PC-9 (cell line): ENCODE measurements around the gene ZMYND15. TPM values are rescaled to one million over a fixed set of nuclear protein-coding genes. Genes with fewer than 3 reads are reported as not detected.
"Not testable (repeated sequence)": the region's sequence is repeated elsewhere in the genome, so short reads cannot be mapped to it uniquely, and the experiment has no call there.

Experiments
- Bru-seq: library from RNA; stranded (reverse); fragments of 400-500 nt; gene quantifications from one replicate; lab custom pipeline; 2021; lab: Mats Ljungman, UMichigan
- BruChase-seq, 2 experiments: library from RNA; stranded (reverse); fragments of 400-500 nt; gene quantifications; one replicate each; lab custom pipeline; 2021; lab: Mats Ljungman, UMichigan
- BruUV-seq: library from RNA; stranded (reverse); fragments of 400-500 nt; replicated peaks from 2 replicates; lab custom pipeline; 2021; lab: Mats Ljungman, UMichigan
- CTCF ChIA-PET: fragments of 300-600 bp; sonication (Branson Sonifier 250); formaldehyde crosslinking; loops from one replicate; lab custom pipeline; 2022; ENCODE audit warnings: antibody characterized with exemption; lab: Charles Lee
- POLR2A ChIA-PET: fragments of 300-600 bp; sonication (Branson Sonifier 250); formaldehyde crosslinking; loops from one replicate; lab custom pipeline; 2022; ENCODE audit warnings: antibody characterized with exemption; ENCODE audit not compliant: unreplicated experiment; lab: Charles Lee
- DNase-seq, 2 experiments: peaks; one replicate each; pipeline versions ENCODE4 v3.0.0 to v3.0.0-alpha.2; 2015 to 2022; ENCODE audit warnings: mixed read lengths in 1 of 2
- H2AFZ ChIP-seq: fragments of 200-600 bp; sonication (generic); 2 replicates; pipeline ENCODE4 v1.8.1; 2017; ENCODE audit warnings: antibody characterized with exemption
- H3F3A ChIP-seq: fragments of 200-600 bp; sonication (generic); 2 replicates; pipeline ENCODE4 v1.8.1; 2017; ENCODE audit warnings: antibody characterized with exemption, mild to moderate bottlenecking, low read depth; ENCODE audit not compliant: insufficient read depth
- H3K27ac ChIP-seq: fragments of 200-600 bp; sonication (generic); 2 replicates; pipeline ENCODE4 v1.6.1; 2016; ENCODE audit warnings: mixed run types
- H3K27me3 ChIP-seq: fragments of 200-600 bp; sonication (generic); 2 replicates; pipeline ENCODE4 v1.6.1; 2016; ENCODE audit warnings: low read depth, mixed run types; ENCODE audit not compliant: insufficient read depth
- H3K36me3 ChIP-seq: fragments of 200-600 bp; sonication (generic); 2 replicates; pipeline ENCODE4 v1.6.1; 2016; ENCODE audit warnings: low read depth, mixed run types
- H3K4me1 ChIP-seq: fragments of 200-600 bp; sonication (generic); replicated peaks from 2 replicates; pipeline ENCODE4 v1.6.1; 2016; ENCODE audit warnings: mixed run types; ENCODE audit not compliant: insufficient read depth
- H3K4me2 ChIP-seq: fragments of 200-600 bp; sonication (generic); 2 replicates; pipeline ENCODE4 v1.6.1; 2017; ENCODE audit warnings: mixed run types
- H3K4me3 ChIP-seq: fragments of 200-600 bp; sonication (generic); 2 replicates; pipeline ENCODE4 v1.6.1; 2016; ENCODE audit warnings: mixed run types
- H3K79me2 ChIP-seq: fragments of 200-600 bp; sonication (generic); 2 replicates; pipeline ENCODE4 v1.6.1; 2017; ENCODE audit warnings: low read depth, mixed run types
- H3K9me2 ChIP-seq: fragments of 200-600 bp; sonication (generic); 2 replicates; pipeline ENCODE4 v1.8.1; 2017; ENCODE audit warnings: mild to moderate bottlenecking; ENCODE audit not compliant: insufficient read depth
- H3K9me3 ChIP-seq: fragments of 200-600 bp; sonication (generic); 2 replicates; pipeline ENCODE4 v1.8.1; 2016; ENCODE audit warnings: low read depth; ENCODE audit not compliant: insufficient read depth
- H4K20me1 ChIP-seq: fragments of 200-600 bp; sonication (generic); 2 replicates; pipeline ENCODE4 v1.8.1; 2017; ENCODE audit not compliant: insufficient read depth
- EZH2 ChIP-seq: fragments of 200-600 bp; sonication (generic); IDR thresholded peaks from 2 replicates; pipeline ENCODE4 v1.8.0; 2017; ENCODE audit warnings: antibody characterized with exemption, low read depth
- intact Hi-C: fragments of 100-400 bp; cut with micrococcal nuclease; formaldehyde crosslinking; loops from one replicate; pipeline ENCODE4 v1.10.0; 2022; ENCODE audit not compliant: unreplicated experiment
- long read RNA-seq: library from polyadenylated mRNA; stranded (forward); transcript quantifications from one replicate; pipeline ENCODE4 v2.0.0, GENCODE V29; 2022
- total RNA-seq: library from RNA; stranded (reverse); gene quantifications from 2 replicates; pipeline ENCODE4 v1.2.3, GENCODE V29; 2021
- TF ChIP-seq, protein P1 (sequence below): fragments of 200-600 bp; sonication (generic); conservative IDR thresholded peaks from 2 replicates; pipeline ENCODE4 v1.6.1; 2017; ENCODE audit warnings: mixed run types, antibody characterized with exemption, mild to moderate bottlenecking, moderate library complexity

Gene ZMYND15, protein sequence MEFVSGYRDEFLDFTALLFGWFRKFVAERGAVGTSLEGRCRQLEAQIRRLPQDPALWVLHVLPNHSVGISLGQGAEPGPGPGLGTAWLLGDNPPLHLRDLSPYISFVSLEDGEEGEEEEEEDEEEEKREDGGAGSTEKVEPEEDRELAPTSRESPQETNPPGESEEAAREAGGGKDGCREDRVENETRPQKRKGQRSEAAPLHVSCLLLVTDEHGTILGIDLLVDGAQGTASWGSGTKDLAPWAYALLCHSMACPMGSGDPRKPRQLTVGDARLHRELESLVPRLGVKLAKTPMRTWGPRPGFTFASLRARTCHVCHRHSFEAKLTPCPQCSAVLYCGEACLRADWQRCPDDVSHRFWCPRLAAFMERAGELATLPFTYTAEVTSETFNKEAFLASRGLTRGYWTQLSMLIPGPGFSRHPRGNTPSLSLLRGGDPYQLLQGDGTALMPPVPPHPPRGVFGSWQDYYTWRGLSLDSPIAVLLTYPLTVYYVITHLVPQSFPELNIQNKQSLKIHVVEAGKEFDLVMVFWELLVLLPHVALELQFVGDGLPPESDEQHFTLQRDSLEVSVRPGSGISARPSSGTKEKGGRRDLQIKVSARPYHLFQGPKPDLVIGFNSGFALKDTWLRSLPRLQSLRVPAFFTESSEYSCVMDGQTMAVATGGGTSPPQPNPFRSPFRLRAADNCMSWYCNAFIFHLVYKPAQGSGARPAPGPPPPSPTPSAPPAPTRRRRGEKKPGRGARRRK
- total RNA-seq (2.3 and 5.4 TPM in 2 replicates), Bru-seq, nascent RNA (percentile 38 among the genes with signal in this experiment), BruChase-seq, experiment 1, labeled RNA remaining after a 2-hour chase (percentile 55 among the genes with signal in this experiment), BruChase-seq, experiment 2, labeled RNA remaining after a 6-hour chase (percentile 36 among the genes with signal in this experiment)
- long read RNA-seq, partial matches to known transcripts, result 0 of 2 reads
- long read RNA-seq, other reads (novel, unspliced or antisense), result 1 of 2 reads

DNA sequence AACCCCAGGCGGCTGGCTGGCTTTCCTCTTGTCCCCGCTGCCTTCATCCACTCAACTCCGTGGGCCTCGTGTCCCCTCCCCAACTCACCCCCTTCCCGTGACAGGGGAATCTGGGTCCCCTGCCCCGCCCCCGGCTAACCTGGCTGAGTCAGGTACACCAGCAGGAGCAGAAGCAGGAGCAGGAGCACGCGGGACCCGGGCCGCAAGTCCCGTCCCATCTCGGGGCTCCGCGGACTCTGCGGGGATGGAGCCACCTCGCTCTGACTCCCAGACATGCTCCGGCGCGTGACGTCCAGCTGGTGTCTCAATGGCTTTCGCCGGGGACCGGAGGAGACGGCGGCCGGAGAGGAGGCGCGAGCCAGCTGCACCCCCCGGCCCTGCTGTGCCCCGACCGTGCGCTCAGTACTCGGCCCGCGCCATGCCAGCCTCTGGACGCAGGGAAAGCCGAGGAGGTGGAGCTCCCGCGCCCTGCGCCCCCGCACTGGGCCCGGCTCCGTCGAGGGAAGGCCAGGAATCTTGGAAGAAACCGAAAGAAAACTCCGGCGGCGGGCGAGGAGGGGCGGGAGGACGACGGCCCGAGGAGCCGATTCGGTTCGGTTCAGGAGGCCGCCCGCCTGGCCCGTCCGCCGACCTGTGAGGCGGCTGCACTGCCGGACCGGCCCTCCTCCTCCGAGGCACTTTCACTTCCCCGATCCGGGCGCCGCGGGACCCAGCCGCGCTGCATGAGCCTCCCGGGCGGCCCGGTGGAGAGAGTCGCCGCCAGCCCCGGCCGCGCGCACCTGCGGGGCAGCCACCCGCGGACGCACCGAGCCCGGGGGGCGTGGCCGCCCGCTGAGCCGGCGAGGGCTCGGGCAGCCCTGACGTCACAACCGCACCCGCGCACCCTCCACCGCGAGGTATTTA, at the start of gene ZMYND15, which contains the start of gene CXCL16:
Gene ZMYND15, plus strand, starts transcription at position 712 of the 903 bp plus-strand sequence. CDS start 716 bp downstream, outside the sequence.
Gene CXCL16, minus strand, starts transcription at position 807 of the 903 bp plus-strand sequence. Its CDS starts 589 bp downstream, at position 218.
- TSS peak; percentile 34 for BruUV-seq
- no peaks in the 10 kb centered on the region for H3K36me3 ChIP-seq
- H3K4me3 ChIP-seq, result peak within 1 kb of the TSS; percentile 95
- H3K4me1 ChIP-seq, result peaks cover 12% of the 10 kb centered on the region; the same call in 1 of the 2 replicates
- 0 out of 2 replicates have a peak, but pooled peaks cover 6% of the 10 kb centered on the region for H3K27me3 ChIP-seq
- ChIA-PET CTCF (interaction anchor here (0.6 to 1.4 kb wide), 3 partner anchors 29 to 290 kb away, joined by 3 to 5 read pairs (median 5); partner anchors contain the start of gene ARRB2), POLR2A (interaction anchor here (0.6 kb wide), 1 partner anchor 35 kb away, joined by 5 read pairs; the partner anchor contains the start of gene PELP1)
- H3K27ac ChIP-seq, result peak within 1 kb of the TSS; percentile 75
- TF ChIP-seq, protein P1, sequence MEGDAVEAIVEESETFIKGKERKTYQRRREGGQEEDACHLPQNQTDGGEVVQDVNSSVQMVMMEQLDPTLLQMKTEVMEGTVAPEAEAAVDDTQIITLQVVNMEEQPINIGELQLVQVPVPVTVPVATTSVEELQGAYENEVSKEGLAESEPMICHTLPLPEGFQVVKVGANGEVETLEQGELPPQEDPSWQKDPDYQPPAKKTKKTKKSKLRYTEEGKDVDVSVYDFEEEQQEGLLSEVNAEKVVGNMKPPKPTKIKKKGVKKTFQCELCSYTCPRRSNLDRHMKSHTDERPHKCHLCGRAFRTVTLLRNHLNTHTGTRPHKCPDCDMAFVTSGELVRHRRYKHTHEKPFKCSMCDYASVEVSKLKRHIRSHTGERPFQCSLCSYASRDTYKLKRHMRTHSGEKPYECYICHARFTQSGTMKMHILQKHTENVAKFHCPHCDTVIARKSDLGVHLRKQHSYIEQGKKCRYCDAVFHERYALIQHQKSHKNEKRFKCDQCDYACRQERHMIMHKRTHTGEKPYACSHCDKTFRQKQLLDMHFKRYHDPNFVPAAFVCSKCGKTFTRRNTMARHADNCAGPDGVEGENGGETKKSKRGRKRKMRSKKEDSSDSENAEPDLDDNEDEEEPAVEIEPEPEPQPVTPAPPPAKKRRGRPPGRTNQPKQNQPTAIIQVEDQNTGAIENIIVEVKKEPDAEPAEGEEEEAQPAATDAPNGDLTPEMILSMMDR, result 0 out of 2 replicates have a peak, but pooled peaks have one; percentile 3
- no peak for TF ChIP-seq EZH2
- H3K79me2 ChIP-seq, result no peaks in the 10 kb centered on the region
- intact Hi-C loops, result loop anchor here (2.0 kb wide), 1 partner anchor 29 kb away; the partner anchor contains the start of gene ARRB2
- H2AFZ ChIP-seq, result peak within 1 kb of the TSS; percentile 96
- no peaks in the 10 kb centered on the region for H3K9me2 ChIP-seq
- DNase-seq, result peak in 1 of 2 experiments; percentile 75
- H3F3A ChIP-seq, result peaks cover 8% of the 10 kb centered on the region
- H3K9me3 ChIP-seq, result no peaks in the 10 kb centered on the region
- no peaks in the 10 kb centered on the region for H4K20me1 ChIP-seq
- H3K4me2 ChIP-seq, result peak within 1 kb of the TSS; percentile 87

DNA sequence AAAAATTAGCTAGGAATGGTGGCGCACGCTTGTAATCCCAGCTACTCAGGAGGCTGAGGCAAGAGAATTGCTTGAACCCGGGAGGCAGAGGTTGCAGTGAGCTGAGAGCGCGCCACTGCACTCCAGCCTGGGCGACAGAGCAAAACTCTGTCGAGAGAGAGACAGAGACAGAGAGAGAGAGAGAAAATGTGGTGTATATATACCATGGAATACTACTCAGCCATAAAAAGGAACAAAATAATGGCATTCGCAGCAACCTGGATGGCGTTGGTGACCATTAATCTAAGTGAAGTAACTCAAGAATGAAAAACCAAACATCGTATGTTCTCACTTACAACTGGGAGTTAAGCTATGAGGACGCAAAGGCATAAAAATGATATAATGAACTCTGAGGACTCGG, 49.8 kb upstream of the ZMYND15 start:
- H3F3A ChIP-seq, H2AFZ ChIP-seq, H3K4me1 ChIP-seq, H3K9me2 ChIP-seq, H3K27ac ChIP-seq, POLR2A ChIA-PET, DNase-seq, H3K27me3 ChIP-seq, intact Hi-C loops, H3K4me3 ChIP-seq, H3K4me2 ChIP-seq, H3K9me3 ChIP-seq, CTCF ChIA-PET, BruUV-seq: not testable (repeated sequence)
- Histone ChIP-seq H3K36me3 (peaks cover 19% of the 10 kb centered on the region), H4K20me1 (peaks cover 80% of the 10 kb centered on the region), H3K79me2 (peaks cover 69% of the 10 kb centered on the region)

DNA sequence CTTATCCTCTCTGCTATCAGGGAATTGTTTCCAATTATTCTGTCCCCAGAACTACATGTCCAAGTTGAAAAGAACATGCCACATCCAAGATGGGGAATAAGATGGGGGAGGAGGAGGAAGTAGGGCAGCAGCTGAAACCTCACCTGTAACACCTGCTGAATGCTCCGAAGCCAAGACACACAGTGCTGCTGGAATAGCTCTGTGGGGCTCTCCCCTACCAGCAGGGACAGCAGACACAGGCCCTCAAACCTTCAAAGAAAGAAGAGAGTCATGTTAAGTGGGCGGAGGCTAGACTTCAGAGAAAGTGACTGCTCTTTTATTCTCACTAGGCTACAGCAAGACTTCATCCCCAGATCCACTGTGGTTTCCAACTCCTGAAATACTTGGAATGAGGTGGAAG, 48.9 kb upstream of the ZMYND15 start:
- H4K20me1 ChIP-seq, result peaks cover 75% of the 10 kb centered on the region
- BruUV-seq, result no TSS peak
- ChIA-PET CTCF (no interaction called here), POLR2A (no interaction called here)
- H3K9me2 ChIP-seq, result no peaks in the 10 kb centered on the region
- peaks cover 77% of the 10 kb centered on the region for H3K79me2 ChIP-seq
- H3K36me3 ChIP-seq, result peaks cover 19% of the 10 kb centered on the region
- H3K4me1 ChIP-seq, result no peaks in the 10 kb centered on the region
- H3K4me3 ChIP-seq, result no peak overlapping the region
- H3K4me2 ChIP-seq, result no peak overlapping the region
- H3K27me3 ChIP-seq, result no peaks in the 10 kb centered on the region
- no peak for TF ChIP-seq EZH2
- TF ChIP-seq, protein P1, result no peak
- no peak overlapping the region for H3K27ac ChIP-seq
- H3F3A ChIP-seq, result peaks cover 9% of the 10 kb centered on the region; the same call in 1 of the 2 replicates
- H2AFZ ChIP-seq, result no peak overlapping the region
- DNase-seq, result no peak
- no peaks in the 10 kb centered on the region for H3K9me3 ChIP-seq
- intact Hi-C loops, result no loop called here
